ENCODE results near the gene TBCK. TPM values are rescaled to one million over a fixed set of nuclear protein-coding genes. Genes with fewer than 3 reads are reported as not detected.

Gene TBCK
- polyA plus RNA-seq, 10 donors, result 20.5 to 35.6 (median 25.0) TPM

- no peak for DNase-seq
Measured at GRCh38 chr4:106289737-106290136, 26.3 kb downstream of the TBCK start.

- DNase-seq, result peak in 1 of 3 donors; percentile 67
Measured at GRCh38 chr4:106287353-106287969, 28.5 kb downstream of the TBCK start.

DNA sequence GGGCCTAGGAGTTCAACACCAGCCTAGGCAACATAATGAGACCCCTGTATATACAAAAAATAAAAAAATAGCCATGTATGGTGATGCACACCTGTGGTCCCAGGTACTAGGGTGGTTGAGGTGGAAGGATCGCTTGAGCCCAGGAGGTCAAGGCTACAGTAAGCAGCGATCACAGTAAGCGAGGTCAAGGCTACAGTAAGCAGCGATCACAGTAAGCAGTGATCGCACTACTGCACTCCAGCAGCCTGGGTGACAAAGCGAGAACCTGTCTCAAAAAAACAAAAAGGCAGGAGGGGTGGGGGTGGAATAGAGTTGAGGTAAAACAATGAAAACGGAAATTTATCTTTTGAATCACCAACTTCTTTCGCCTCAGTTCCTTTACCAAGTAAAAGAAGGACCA is 29.4 kb downstream of the TBCK start:
- DNase-seq, result no peak

- no peak for DNase-seq
Measured at GRCh38 chr4:106284227-106284626, 31.8 kb downstream of the TBCK start.

GRCh38 chr4:106277140-106277675 is 38.8 kb downstream of the TBCK start:
- no peak for DNase-seq

DNA sequence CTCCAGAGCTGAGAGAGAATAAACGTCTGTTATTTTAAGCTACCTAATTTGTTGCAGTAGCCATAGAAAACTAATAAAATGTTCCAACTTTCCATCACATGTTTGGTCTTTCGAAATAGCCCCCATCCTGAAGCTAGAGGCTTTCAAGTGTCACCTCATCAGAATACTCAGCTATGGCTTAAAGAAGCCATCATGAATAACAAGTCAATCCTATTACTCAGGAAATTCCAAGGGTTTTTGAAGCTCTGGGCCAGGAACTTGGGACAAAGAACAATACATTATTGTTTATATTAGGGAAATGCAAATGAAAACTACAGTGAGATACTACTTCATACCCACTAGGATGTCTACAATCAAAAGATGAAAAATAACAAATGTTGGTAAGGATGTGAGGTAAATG is 42.2 kb downstream of the TBCK start:
- DNase-seq, result no peak

DNA sequence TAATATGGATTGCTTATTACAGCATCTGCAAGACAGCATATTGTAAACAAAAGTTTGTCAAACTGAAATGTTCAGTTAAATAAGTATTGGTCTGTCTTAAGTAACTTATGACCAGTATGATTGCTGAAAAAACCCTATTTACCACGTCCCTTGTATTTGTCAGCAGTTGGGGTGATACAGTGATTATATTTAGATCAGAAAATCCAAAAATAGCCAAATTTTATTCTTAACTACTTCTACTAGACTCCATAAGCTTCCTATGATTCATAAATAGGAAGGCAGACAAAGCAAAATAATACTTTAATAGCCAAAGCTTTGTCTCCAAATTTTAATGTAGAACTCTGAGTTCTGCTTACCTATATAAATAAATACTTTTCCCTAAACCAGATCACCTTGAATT is 45.3 kb downstream of the TBCK start:
- DNase-seq, result no peak

DNA sequence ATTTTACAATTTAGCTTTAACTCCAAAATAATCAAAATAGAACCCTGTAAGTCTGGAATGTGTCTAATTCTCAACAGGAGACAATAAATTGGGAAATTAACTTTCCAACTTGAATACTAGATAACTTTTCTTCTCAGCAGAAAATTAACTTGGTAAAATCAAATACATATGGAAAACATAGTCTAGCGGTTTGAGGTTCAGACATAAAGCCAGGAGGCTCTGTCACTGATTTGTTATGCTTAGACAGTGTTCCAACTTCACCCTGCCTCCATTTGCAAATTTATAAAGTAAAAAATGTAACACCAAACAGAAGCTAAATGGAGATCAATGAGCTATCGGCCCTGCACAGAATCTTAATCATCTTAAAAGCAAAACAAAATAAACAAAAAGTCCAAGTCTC is 46.3 kb downstream of the TBCK start:
- DNase-seq, result peak in 1 of 3 donors; percentile 8

- DNase-seq, result peak in 1 of 3 donors; percentile 9
Measured at GRCh38 chr4:106268786-106269185, 47.2 kb downstream of the TBCK start.

DNA sequence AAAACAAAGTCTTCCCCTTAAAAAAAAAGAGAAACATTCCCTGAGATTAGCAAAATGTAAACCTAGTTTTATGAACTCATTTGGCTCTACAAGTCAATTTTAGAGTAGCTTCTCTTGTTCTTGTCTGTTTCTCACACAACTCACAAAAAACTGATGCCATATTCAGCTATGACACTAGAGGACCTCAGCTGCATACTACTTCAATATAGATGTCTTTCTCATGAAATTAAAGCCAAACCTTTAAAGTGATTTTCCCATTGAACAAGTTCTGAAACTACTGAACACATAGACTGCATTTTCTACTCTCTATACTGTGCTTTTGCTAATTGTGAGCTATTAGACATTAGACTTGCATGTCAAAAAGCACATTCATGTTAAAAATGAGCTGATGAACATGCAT is 49.8 kb downstream of the TBCK start:
- peak; percentile 46 to 74 (median 47) for DNase-seq

DNA sequence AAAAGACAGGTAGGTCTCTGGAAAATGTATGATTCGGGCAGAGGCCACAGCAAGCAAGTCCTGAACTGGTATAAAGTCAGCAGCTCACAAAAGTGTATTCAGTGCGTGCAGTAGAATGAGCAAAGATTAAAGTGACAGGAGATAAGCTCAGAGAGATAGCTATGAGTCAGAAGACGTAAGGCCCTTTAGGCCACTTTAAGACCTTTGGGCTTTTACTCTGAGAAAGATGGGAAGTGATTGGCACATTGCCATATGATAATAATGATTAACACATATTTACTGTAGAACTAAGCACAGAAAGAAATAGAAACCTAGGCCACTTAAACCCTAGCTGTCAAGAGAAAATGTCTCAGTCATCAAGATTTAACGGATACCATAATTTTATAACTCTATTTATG is 51.7 kb downstream of the TBCK start:
- no peak for DNase-seq

DNA sequence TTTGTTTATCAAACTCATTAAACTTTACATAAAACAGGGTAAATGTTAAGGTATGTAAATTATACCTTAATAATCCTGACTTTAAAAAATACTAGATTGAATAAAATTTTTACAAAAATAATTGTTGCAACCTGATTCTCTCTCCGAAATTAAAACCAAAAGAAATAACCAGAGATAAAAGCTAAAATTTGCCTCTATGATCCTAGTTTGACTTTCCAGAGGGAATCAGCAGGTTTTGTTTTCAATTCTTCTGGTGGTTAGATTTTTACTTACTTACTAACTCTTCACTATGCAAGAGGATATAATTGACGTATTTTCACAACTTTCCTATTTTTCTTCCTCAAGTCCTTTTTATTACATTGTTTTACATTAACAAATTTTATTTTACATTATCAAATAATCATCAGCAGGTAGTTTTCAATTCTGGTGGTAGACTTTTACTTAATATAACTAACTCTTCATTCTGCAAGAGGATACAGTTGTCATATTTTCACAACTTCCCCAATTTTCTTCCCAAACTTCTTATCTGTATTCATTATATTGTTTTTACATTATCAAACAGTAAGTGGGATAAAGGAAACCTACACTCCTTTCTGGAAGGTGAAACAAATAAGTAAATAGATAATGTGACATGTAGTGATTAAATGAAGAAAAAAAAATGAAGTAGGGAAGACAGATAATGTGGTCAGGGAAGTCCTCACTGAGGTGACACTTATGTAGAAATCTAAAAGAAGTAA is 52.2 kb downstream of the TBCK start:
- no peak for DNase-seq

DNA sequence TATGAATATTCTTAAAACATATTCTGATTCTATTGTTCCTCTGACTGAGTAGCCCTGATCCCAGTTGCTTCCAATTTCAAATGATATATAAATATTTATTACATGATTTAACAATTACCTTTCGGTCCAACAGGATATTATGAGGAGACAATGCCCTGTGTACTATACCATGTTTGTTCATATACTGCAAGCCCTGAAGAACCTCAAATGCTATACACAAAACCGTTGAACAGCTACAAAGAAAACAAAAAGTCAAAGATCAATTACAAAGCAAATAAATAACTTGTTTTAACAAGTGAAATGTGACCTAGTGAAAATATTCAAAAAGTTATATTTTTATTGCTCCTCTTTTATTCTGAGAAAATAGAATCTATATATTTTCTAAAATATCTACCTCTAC is 54.0 kb downstream of the TBCK start:
- no peak for DNase-seq

DNA sequence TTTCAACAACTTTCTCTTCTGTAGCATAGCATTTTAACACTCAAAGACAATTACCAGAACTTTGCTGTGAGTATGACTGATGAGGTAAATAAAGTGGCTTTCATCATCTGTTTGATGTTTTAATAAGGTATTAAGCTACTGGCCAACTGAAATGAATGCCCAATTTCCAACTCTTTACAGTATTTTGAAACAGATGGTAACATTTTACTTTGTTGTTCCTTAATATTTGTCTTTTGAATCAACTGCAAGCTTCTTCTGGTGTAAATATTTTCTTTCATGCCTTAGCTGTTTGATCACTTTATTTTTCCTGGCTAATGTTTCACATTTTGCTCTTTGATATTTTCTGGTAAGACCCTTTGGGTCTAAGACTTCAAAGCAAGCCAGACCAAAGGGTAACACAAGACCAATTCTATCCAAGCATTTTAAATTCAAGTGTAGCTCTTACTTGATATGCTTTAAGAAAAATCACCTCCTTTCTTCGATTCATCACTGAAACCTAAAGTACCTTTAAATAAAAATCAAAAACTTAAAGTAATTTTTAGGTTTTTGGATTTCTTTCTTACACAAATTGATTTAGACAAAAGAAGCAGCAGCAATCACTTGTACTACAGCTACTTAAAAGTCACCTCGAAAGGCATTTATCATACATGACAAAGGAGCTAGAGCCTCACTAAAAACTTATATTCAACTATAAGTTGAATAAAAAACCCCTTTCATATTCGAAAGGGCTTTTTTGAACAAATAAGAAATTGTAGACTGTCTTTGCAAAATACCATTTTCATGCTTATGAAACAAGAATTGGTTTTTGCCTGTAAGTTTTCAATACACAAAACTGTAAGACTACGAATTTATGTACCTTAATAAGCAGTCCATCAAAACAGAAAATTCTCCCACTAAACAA is 57.6 kb downstream of the TBCK start:
- no peak for DNase-seq

DNA sequence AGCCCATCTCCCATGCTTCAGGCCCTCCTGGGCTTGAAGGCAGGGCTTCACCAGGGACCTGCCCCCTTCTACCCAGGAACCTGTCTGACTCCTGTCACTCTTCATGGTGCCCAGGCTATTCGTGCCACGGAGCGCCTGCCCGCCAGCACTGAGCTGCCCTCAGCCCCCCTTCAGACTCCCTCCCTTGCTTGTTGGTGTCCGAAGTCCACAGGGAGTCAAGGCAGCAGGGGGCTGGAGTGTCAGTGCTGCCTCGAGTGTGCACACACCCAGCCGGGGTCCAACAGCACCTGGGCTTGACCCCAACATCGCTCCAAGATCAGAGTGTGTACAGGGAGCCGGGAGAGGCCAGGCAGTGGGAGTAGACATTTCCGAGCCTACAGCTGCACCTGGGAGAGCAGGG is 59.8 kb downstream of the TBCK start:
- DNase-seq, result no peak

DNA sequence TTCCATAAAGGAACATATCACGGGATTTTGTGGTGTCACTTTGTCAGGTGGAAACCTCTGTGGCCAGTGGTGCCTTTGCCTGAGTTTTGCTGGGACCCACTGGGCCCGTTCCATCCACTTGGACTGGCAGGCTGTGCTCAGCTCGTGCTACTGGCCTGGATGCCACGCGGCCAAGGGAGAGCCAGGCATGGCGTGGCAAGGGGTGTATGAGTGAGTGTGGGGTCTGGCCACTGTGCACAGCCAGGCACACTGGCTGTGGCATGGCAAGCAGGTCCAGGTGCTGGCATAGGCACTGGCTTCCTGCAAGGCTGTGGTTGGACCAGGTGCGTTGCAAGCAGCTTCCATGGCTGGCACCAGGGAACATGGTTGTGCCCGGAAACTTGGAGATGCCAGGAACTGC is 60.8 kb downstream of the TBCK start:
- DNase-seq, result no peak

DNA sequence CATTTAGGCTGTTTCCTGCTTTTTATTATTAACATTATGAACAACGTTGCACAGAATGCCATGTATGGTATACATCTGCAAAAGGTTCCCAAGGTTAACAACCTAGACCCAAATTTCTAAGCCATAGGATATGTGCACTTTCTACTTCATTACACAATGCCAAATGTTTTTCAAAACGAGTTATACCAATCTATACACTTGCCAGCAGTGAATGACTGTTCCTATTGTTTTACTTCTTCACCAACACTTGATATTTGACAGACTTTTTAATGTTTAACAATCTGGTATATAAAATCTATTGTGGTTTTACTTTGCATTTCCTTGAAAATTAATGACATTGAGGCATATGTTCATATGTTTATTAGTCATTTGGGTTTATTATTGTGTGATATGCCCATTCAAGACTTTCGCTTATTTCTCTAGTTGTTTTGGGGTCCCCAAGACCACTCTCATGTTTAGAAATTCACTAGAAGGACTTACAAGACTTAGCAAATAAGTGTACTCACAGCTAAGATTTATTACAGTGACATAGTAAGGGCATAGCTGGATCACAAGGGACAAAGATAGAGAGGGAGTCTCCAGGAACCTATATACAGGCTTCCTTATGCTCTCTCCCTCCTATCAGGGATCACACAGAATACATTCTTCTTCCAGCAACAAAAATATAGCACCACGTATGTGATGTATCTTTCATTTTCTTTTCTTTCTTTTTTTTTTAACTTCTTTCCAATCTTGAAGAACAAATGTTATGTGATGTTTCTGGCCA is 62.5 kb downstream of the TBCK start:
- DNase-seq, result no peak

- no peak for DNase-seq
Measured at GRCh38 chr4:106247600-106247999, 68.4 kb downstream of the TBCK start.

DNA sequence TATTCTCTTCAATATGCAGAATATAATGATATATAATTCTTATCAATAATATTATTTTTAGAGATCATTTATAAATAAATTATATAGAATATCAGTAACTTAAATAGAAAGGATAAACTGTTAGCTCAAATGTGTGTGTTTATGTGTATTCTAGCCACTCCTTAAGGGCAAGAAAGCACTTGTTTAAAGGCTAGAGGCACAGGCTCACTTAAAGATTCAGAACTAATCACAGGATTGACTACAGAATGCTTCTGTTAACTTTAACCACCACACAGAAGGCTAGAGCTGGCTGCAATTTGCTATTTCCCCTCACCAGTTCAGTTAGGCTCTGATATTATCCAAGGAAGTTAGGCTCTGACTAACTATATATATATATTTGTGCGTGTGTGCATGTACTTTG is 69.6 kb downstream of the TBCK start:
- no peak for DNase-seq

DNA sequence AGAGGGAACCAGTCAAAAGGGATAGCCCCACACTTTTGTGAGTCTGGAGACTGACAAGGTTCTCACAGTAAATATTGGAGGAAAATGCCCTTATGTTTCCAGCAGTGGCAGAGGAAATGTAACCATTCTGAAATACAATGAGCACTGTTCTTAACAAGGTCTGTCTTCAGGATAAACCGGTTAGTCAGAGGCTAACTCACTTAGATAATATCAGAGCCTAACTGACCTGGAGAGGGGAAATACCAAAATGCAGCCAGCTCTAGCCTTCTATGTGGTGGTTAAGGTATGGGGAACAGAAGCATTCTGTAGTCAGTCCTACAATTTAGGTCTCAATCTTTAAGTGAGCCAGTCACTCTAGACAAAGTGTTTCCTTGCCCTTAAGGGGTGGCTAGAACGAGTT is 70.8 kb downstream of the TBCK start:
- no peak for DNase-seq

DNA sequence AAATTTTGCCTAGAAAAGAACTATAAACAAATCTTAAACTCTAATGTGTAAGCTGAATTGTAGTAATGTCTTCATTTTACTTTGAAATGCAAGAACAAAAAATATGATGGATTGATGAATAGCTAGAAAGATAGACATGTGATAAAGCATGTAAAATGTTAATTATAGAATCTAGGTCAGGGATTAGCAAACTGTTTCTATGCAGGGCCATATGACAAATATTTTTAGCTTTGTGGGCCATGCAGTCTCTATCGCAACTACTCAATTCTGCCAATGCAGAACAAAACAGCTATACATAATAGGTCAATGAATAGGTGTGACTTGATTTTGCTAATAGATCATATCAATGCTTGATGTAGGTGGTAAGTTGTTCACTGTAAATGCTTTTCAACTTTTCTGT is 75.3 kb downstream of the TBCK start:
- no peak for DNase-seq

Measured in muscle of back (tissue), 11 donors.